ENCODE results near the gene LY9. TPM values are rescaled to one million over a fixed set of nuclear protein-coding genes. Genes with fewer than 3 reads are reported as not detected.

LY9 gene
- total RNA-seq, 1 donor from 2014 or later = not detected

DNA sequence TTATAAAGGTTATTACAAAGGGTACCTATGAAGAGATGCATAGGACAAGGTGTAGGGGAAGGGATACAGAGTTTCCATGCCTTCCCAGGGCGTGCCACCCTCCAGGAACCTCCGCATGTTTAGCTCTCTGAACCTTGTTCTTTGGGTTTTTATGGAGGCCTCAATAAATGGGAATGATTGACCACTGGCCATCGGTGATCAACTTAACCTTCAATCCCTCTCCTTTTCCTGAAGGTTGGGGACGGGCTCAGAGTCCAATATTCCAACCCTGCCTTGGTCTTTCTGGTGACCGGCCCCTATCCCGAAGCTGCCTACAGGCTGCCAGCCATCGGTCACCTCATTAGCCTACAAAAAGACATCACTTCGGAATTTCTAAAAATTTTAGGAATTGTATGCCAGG, 55.0 kb downstream of the LY9 start:
- H3K4me1 Mint-ChIP-seq (ENCODE audit: unreplicated experiment) = no peaks in the 10 kb centered on the region
- H3K36me3 Mint-ChIP-seq (ENCODE audit: unreplicated experiment) = no peaks in the 10 kb centered on the region
- no peaks in the 10 kb centered on the region for H3K9me3 Mint-ChIP-seq (ENCODE audit: unreplicated experiment)
- TF ChIP-seq, protein P1, sequence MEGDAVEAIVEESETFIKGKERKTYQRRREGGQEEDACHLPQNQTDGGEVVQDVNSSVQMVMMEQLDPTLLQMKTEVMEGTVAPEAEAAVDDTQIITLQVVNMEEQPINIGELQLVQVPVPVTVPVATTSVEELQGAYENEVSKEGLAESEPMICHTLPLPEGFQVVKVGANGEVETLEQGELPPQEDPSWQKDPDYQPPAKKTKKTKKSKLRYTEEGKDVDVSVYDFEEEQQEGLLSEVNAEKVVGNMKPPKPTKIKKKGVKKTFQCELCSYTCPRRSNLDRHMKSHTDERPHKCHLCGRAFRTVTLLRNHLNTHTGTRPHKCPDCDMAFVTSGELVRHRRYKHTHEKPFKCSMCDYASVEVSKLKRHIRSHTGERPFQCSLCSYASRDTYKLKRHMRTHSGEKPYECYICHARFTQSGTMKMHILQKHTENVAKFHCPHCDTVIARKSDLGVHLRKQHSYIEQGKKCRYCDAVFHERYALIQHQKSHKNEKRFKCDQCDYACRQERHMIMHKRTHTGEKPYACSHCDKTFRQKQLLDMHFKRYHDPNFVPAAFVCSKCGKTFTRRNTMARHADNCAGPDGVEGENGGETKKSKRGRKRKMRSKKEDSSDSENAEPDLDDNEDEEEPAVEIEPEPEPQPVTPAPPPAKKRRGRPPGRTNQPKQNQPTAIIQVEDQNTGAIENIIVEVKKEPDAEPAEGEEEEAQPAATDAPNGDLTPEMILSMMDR (IDR thresholded peaks at IDR 0.05) = no peak
- no peak overlapping the region for H3K27ac Mint-ChIP-seq (ENCODE audit: unreplicated experiment)
- H3K4me3 Mint-ChIP-seq (ENCODE audit: unreplicated experiment) = no peak overlapping the region
- H3K27me3 Mint-ChIP-seq (ENCODE audit: unreplicated experiment) = peaks cover 2% of the 10 kb centered on the region
- peak; percentile 69 for DNase-seq (ENCODE audit: extremely low spot score, unreplicated experiment)

DNA sequence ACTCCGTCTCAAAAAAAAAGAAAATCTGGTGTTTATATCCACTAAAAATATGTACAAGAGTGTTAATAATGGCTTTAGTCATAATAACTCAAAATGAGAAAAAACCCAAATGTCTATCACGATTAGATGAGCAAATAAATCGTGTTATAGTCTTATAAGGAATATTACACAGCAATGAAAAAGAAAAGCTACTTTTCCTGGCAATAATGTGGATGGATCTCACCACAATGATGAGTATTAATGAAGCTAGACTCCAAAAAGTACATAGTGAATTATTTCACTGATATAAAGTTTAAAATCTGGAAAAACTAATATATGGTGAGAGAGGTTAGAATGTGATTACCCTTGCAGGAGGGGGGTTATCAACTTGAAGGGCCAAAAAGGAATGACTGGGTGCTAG, 57.0 kb downstream of the LY9 start:
- TF ChIP-seq, protein P1 (IDR thresholded peaks at IDR 0.05) = no peak
- Mint-ChIP-seq H3K27ac (ENCODE audit: unreplicated experiment) (no peak overlapping the region), H3K36me3 (ENCODE audit: unreplicated experiment) (no peaks in the 10 kb centered on the region), H3K27me3 (ENCODE audit: unreplicated experiment) (no peaks in the 10 kb centered on the region), H3K9me3 (ENCODE audit: unreplicated experiment) (no peaks in the 10 kb centered on the region), H3K4me1 (ENCODE audit: unreplicated experiment) (no peaks in the 10 kb centered on the region), H3K4me3 (ENCODE audit: unreplicated experiment) (no peak overlapping the region)
- no peak for DNase-seq (ENCODE audit: extremely low spot score, unreplicated experiment)

DNA sequence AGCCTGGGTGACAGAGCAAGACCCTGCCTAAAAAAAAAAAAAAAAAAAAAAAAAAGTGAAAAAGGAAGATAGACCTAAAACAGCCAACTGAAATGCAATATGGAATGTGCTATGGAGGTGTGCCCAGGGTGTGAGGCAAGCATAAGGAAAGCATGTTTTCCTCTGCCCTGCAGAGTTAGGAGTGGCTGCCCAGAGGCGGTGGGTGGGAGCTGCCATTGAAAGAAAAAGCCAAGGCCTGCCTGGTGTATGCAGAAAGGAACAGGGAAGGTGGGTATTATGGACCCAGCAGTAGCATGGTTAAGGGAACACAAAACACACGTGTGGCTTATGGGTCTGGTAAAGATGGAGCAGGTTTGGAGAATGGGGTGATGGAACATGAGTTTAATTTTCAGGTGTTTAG, 57.8 kb downstream of the LY9 start:
- Mint-ChIP-seq H3K36me3 (ENCODE audit: unreplicated experiment) (no peaks in the 10 kb centered on the region), H3K9me3 (ENCODE audit: unreplicated experiment) (no peaks in the 10 kb centered on the region), H3K4me3 (ENCODE audit: unreplicated experiment) (no peak overlapping the region), H3K27ac (ENCODE audit: unreplicated experiment) (no peak overlapping the region), H3K27me3 (ENCODE audit: unreplicated experiment) (no peaks in the 10 kb centered on the region), H3K4me1 (ENCODE audit: unreplicated experiment) (no peaks in the 10 kb centered on the region)
- TF ChIP-seq, protein P1 (IDR thresholded peaks at IDR 0.05) = no peak
- peak; percentile 54 for DNase-seq (ENCODE audit: extremely low spot score, unreplicated experiment)

DNA sequence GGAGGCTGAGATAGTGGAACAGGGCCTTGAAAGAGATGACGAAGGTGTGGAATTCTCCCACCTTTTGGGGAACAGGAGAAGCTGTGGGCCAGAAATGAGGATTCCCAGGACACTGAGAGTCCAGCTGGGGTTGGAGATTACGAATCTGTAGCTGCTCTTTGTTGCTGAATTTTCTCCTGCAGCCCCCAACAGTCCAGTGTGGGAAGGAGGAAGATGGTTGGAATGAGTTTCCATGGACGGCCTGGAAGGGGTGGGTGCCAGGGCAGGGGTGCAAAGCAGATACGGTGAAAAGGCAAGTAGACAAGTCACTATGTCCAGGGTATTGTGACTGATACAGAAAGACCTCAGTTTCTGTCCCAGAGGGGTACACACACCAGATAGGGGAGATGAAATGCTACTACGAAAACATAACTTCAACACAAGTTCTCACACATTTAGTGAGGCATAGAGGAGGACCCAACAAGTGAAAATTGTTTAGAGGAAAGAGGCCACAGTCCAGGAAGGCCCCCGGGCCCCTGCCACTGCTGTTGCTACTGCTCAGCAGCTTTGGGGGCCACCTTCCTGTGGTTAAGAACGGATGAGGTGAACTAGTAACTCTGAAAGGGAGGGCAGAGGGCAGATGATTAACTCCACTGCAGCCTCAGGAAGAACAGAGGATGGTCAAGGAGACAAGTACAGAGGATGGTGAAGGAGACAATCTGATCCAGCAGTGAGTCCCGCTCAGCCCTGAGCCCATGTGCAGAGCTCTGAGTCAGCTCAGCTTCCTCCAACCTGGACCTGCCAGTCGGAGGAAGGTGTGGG, 59.4 kb downstream of the LY9 start:
- DNase-seq (ENCODE audit: extremely low spot score, unreplicated experiment) = peak; percentile 68
- H3K4me1 Mint-ChIP-seq (ENCODE audit: unreplicated experiment) = no peaks in the 10 kb centered on the region
- no peaks in the 10 kb centered on the region for H3K36me3 Mint-ChIP-seq (ENCODE audit: unreplicated experiment)
- H3K9me3 Mint-ChIP-seq (ENCODE audit: unreplicated experiment) = no peaks in the 10 kb centered on the region
- TF ChIP-seq, protein P1 (IDR thresholded peaks at IDR 0.05) = no peak
- no peak overlapping the region for H3K4me3 Mint-ChIP-seq (ENCODE audit: unreplicated experiment)
- H3K27ac Mint-ChIP-seq (ENCODE audit: unreplicated experiment) = no peak overlapping the region
- H3K27me3 Mint-ChIP-seq (ENCODE audit: unreplicated experiment) = no peaks in the 10 kb centered on the region

DNA sequence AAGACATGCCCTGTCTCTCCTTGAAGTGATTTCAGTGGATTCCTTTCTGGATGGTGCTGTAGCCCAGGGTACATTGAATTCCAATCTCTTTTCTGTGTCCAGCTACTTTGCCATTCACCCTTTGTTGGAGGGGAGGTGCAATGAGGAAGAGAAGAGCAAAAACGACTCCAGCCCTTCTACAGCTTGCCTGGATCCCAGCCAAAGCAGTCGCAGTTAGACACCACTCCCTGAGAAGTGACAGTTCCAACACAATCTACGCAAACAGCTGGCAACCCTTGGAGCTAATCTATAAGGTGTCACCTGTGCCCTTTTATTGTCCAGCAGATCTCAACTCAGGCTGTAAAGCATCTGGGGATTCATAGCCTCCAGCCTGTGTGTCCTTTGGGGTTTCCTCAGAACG, 62.1 kb downstream of the LY9 start:
- no peaks in the 10 kb centered on the region for H3K9me3 Mint-ChIP-seq (ENCODE audit: unreplicated experiment)
- H3K4me3 Mint-ChIP-seq (ENCODE audit: unreplicated experiment) = no peak overlapping the region
- H3K27me3 Mint-ChIP-seq (ENCODE audit: unreplicated experiment) = no peaks in the 10 kb centered on the region
- TF ChIP-seq, protein P1 (IDR thresholded peaks at IDR 0.05) = no peak
- H3K4me1 Mint-ChIP-seq (ENCODE audit: unreplicated experiment) = no peaks in the 10 kb centered on the region
- no peak overlapping the region for H3K27ac Mint-ChIP-seq (ENCODE audit: unreplicated experiment)
- H3K36me3 Mint-ChIP-seq (ENCODE audit: unreplicated experiment) = no peaks in the 10 kb centered on the region
- no peak for DNase-seq (ENCODE audit: extremely low spot score, unreplicated experiment)
